ENCODE data around the gene ST8SIA5. TPM values are rescaled to one million over a fixed set of nuclear protein-coding genes. Genes with fewer than 3 reads are reported as not detected.

The ST8SIA5 gene
- total RNA-seq, 1 donor from 2014 or later, result 0.56 TPM

GRCh38 chr18:46767217-46767616 lies 10.4 kb upstream of the ST8SIA5 start:
- Mint-ChIP-seq H3K4me3 (ENCODE audit: unreplicated experiment) (no peak overlapping the region), H3K9me3 (ENCODE audit: unreplicated experiment) (peaks cover 2% of the 10 kb centered on the region), H3K27ac (ENCODE audit: unreplicated experiment) (no peak overlapping the region), H3K27me3 (ENCODE audit: unreplicated experiment) (peaks cover 2% of the 10 kb centered on the region), H3K36me3 (ENCODE audit: unreplicated experiment) (no peaks in the 10 kb centered on the region), H3K4me1 (ENCODE audit: low read depth, unreplicated experiment) (no peaks in the 10 kb centered on the region)
- DNase-seq, result no peak
- no peak for TF ChIP-seq CTCF (IDR thresholded peaks at IDR 0.05; ENCODE audit: partially characterized antibody, unreplicated experiment)

DNA sequence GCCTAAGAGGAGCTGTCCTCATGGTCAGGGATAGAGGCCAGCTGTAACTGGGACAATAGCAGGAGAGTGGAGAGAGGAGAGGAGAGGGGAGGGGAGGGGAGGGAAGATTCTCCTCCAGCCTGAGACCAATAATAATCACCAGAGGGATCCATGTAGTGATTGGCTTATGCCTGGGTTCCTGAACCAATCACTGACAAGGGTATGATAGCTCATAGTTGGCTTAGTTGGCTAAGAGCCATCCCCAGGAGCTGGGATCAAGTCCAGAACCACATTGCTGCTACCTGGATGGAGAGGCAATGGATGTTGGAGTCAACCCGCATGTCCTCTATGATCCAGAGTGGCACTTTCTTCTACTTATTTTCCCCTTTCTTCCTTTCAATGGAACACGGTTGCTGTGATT lies 7.7 kb upstream of the ST8SIA5 start:
- no peak overlapping the region for H3K27ac Mint-ChIP-seq (ENCODE audit: unreplicated experiment)
- DNase-seq, result no peak
- peaks cover 2% of the 10 kb centered on the region for H3K27me3 Mint-ChIP-seq (ENCODE audit: unreplicated experiment)
- H3K4me1 Mint-ChIP-seq (ENCODE audit: low read depth, unreplicated experiment), result peaks cover 15% of the 10 kb centered on the region
- H3K4me3 Mint-ChIP-seq (ENCODE audit: unreplicated experiment), result no peak overlapping the region
- TF ChIP-seq CTCF (IDR thresholded peaks at IDR 0.05; ENCODE audit: partially characterized antibody, unreplicated experiment), result no peak
- H3K36me3 Mint-ChIP-seq (ENCODE audit: unreplicated experiment), result no peaks in the 10 kb centered on the region
- H3K9me3 Mint-ChIP-seq (ENCODE audit: unreplicated experiment), result no peaks in the 10 kb centered on the region

DNA sequence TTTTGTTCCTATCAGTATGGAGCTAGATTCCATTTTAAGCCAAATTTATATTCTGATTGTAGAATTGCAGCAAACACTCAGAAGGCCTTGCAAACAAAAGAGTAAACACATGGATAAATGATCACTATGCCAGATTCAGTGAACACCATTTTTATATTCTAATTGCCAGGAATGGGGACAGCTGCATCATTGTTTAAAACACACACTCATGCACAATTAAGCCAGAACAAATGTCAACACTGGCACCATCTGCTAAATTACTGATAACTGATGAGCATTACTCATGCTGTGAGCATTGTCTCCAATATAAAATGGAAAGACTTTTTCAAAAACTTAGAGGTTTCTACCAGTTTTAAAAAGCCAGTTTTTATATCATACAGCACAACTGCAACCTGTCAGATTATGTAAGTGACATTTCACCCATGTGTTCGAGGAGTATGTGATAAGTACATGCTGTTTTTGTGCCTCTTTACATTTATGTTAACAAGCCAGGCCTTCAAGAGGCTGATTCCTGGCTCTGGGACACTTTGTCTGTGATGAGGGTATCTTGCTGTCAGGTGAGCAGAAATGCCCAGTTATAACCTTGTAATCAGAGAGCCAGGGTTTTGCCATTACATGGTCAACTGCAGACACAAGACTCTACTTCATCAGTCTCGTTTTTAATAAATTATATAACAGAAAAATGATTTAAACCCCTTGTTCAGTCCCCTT lies 4.4 kb upstream of the ST8SIA5 start:
- H3K27ac Mint-ChIP-seq (ENCODE audit: unreplicated experiment), result no peak overlapping the region
- no peak for TF ChIP-seq CTCF (IDR thresholded peaks at IDR 0.05; ENCODE audit: partially characterized antibody, unreplicated experiment)

DNA sequence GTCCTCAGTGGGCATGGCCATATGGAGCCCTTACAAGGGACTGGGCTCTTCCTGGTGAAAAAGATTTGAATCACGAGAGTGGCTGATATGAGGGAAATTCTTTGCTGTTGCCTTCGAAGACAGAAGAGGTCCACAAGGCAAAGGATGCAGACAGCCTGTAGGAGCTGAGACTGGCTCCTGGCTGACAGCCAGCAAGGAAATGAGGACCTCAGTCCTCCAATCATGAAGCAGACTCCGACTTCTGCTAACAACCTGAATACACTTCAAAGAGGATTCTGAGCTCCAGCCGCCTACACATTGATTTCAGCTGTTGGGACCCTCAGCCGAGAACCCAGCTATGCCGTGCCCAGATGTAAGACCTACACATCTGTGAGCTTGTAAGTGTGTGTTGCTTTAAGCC lies 3.0 kb upstream of the ST8SIA5 start:
- Mint-ChIP-seq H3K4me1 (ENCODE audit: low read depth, unreplicated experiment) (peaks cover 19% of the 10 kb centered on the region), H3K27me3 (ENCODE audit: unreplicated experiment) (peaks cover 12% of the 10 kb centered on the region), H3K9me3 (ENCODE audit: unreplicated experiment) (peaks cover 3% of the 10 kb centered on the region), H3K27ac (ENCODE audit: unreplicated experiment) (no peak overlapping the region), H3K36me3 (ENCODE audit: unreplicated experiment) (peaks cover 5% of the 10 kb centered on the region), H3K4me3 (ENCODE audit: unreplicated experiment) (no peak overlapping the region)
- no peak for DNase-seq
- no peak for TF ChIP-seq CTCF (IDR thresholded peaks at IDR 0.05; ENCODE audit: partially characterized antibody, unreplicated experiment)

More for the DNA sequence above, 4.4 kb upstream of the ST8SIA5 start:
- Mint-ChIP-seq H3K9me3 (ENCODE audit: unreplicated experiment) (peaks cover 2% of the 10 kb centered on the region), H3K4me1 (ENCODE audit: low read depth, unreplicated experiment) (peaks cover 19% of the 10 kb centered on the region), H3K4me3 (ENCODE audit: unreplicated experiment) (peak overlapping the region; percentile 18), H3K36me3 (ENCODE audit: unreplicated experiment) (peaks cover 5% of the 10 kb centered on the region), H3K27me3 (ENCODE audit: unreplicated experiment) (peaks cover 12% of the 10 kb centered on the region)
- DNase-seq, result no peak

DNA sequence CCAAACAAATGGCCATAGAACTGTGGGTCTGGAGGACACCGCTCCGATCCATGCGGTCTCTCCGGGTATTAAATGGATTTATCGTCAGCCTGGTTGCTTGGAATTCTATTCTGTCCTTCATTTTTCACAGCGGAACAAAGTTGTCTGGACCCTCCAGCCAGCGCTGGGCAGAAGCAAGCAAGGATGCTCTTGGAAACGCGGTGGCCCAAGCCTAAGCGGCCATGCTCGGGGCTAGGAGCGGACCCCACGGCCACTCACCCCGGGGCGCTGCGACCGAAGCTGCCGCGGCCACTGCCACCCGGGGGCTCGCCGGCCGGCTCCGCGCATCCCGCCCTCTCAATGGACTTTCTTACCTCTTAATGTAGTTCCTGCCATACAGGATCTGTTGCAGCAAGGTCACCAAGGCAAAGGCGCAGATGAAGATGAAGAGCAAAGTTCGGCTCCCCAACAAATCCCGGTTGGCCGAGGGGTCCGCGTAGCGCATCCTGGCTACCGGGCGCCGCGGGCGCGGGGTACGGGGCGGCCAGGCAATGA lies 761 bp downstream of the ST8SIA5 start:
- DNase-seq, result no peak
- peaks cover 15% of the 10 kb centered on the region for H3K27me3 Mint-ChIP-seq (ENCODE audit: unreplicated experiment)
- no peak overlapping the region for H3K27ac Mint-ChIP-seq (ENCODE audit: unreplicated experiment)
- peaks cover 7% of the 10 kb centered on the region for H3K9me3 Mint-ChIP-seq (ENCODE audit: unreplicated experiment)
- TF ChIP-seq CTCF (IDR thresholded peaks at IDR 0.05; ENCODE audit: partially characterized antibody, unreplicated experiment), result no peak
- peak overlapping the region; percentile 71 for H3K4me3 Mint-ChIP-seq (ENCODE audit: unreplicated experiment)
- H3K36me3 Mint-ChIP-seq (ENCODE audit: unreplicated experiment), result peaks cover 5% of the 10 kb centered on the region
- peaks cover 13% of the 10 kb centered on the region for H3K4me1 Mint-ChIP-seq (ENCODE audit: low read depth, unreplicated experiment)

Measured in glutamatergic neuron (in vitro differentiated cells).